ENCODE data around the gene NT5DC3.
"Not testable (repeated sequence)": the region's sequence is repeated elsewhere in the genome, so short reads cannot be mapped to it uniquely, and the experiment has no call there.

Gene NT5DC3

GRCh38 chr12:103813949-103814348, 27.1 kb downstream of the NT5DC3 start:
- Mint-ChIP-seq H3K9me3 (no peaks in the 10 kb centered on the region), H3K36me3 (ENCODE audit: low read depth) (peaks cover 56% of the 10 kb centered on the region), H3K27ac (no peak overlapping the region), H3K4me1 (ENCODE audit: low read depth) (peaks cover 16% of the 10 kb centered on the region), H3K27me3 (no peaks in the 10 kb centered on the region), H3K4me3 (no peak overlapping the region)
- DNase-seq, result no peak

- H3K9me3 Mint-ChIP-seq, result no peaks in the 10 kb centered on the region
- no peak for DNase-seq
- H3K27me3 Mint-ChIP-seq, result no peaks in the 10 kb centered on the region
- H3K4me3 Mint-ChIP-seq, result no peak overlapping the region
- H3K36me3 Mint-ChIP-seq (ENCODE audit: low read depth), result peaks cover 58% of the 10 kb centered on the region
- H3K27ac Mint-ChIP-seq, result no peak overlapping the region
- H3K4me1 Mint-ChIP-seq (ENCODE audit: low read depth), result peaks cover 11% of the 10 kb centered on the region
Measured at GRCh38 chr12:103813426-103813825, 27.6 kb downstream of the NT5DC3 start.

GRCh38 chr12:103812789-103813188, 28.2 kb downstream of the NT5DC3 start:
- peaks cover 62% of the 10 kb centered on the region for H3K36me3 Mint-ChIP-seq (ENCODE audit: low read depth)

GRCh38 chr12:103811791-103812190, 29.2 kb downstream of the NT5DC3 start:
- Mint-ChIP-seq H3K27ac (no peak overlapping the region), H3K9me3 (no peaks in the 10 kb centered on the region), H3K4me1 (ENCODE audit: low read depth) (peaks cover 3% of the 10 kb centered on the region), H3K27me3 (no peaks in the 10 kb centered on the region), H3K36me3 (ENCODE audit: low read depth) (peaks cover 64% of the 10 kb centered on the region), H3K4me3 (no peak overlapping the region)
- DNase-seq, result no peak

More at GRCh38 chr12:103812789-103813188, 28.2 kb downstream of the NT5DC3 start:
- no peaks in the 10 kb centered on the region for H3K9me3 Mint-ChIP-seq
- no peaks in the 10 kb centered on the region for H3K27me3 Mint-ChIP-seq
- DNase-seq, result no peak
- H3K4me3 Mint-ChIP-seq, result no peak overlapping the region
- peaks cover 11% of the 10 kb centered on the region for H3K4me1 Mint-ChIP-seq (ENCODE audit: low read depth)
- no peak overlapping the region for H3K27ac Mint-ChIP-seq

- H3K27me3 Mint-ChIP-seq, result no peaks in the 10 kb centered on the region
- H3K36me3 Mint-ChIP-seq (ENCODE audit: low read depth), result peaks cover 74% of the 10 kb centered on the region
- H3K9me3 Mint-ChIP-seq, result no peaks in the 10 kb centered on the region
- H3K4me3 Mint-ChIP-seq, result no peak overlapping the region
- no peak overlapping the region for H3K27ac Mint-ChIP-seq
- no peaks in the 10 kb centered on the region for H3K4me1 Mint-ChIP-seq (ENCODE audit: low read depth)
- DNase-seq, result no peak
Measured at GRCh38 chr12:103810111-103810510, 30.9 kb downstream of the NT5DC3 start.

- not testable (repeated sequence) for H3K27ac Mint-ChIP-seq; DNase-seq; H3K4me1 Mint-ChIP-seq (ENCODE audit: low read depth); H3K9me3 Mint-ChIP-seq; H3K4me3 Mint-ChIP-seq; H3K27me3 Mint-ChIP-seq
- H3K36me3 Mint-ChIP-seq (ENCODE audit: low read depth), result peaks cover 74% of the 10 kb centered on the region
Measured at GRCh38 chr12:103809639-103810038, 31.4 kb downstream of the NT5DC3 start.

- H3K4me1 Mint-ChIP-seq (ENCODE audit: low read depth), result no peaks in the 10 kb centered on the region
- H3K36me3 Mint-ChIP-seq (ENCODE audit: low read depth), result peaks cover 71% of the 10 kb centered on the region
Measured at GRCh38 chr12:103809154-103809553, 31.9 kb downstream of the NT5DC3 start.

GRCh38 chr12:103808239-103808880, 32.7 kb downstream of the NT5DC3 start:
- Mint-ChIP-seq H3K27me3 (no peaks in the 10 kb centered on the region), H3K9me3 (no peaks in the 10 kb centered on the region), H3K36me3 (ENCODE audit: low read depth) (peaks cover 69% of the 10 kb centered on the region), H3K27ac (no peak overlapping the region), H3K4me1 (ENCODE audit: low read depth) (no peaks in the 10 kb centered on the region), H3K4me3 (no peak overlapping the region)
- DNase-seq, result no peak

More at GRCh38 chr12:103809154-103809553, 31.9 kb downstream of the NT5DC3 start:
- Mint-ChIP-seq H3K9me3 (no peaks in the 10 kb centered on the region), H3K27ac (no peak overlapping the region), H3K27me3 (no peaks in the 10 kb centered on the region), H3K4me3 (no peak overlapping the region)
- no peak for DNase-seq

- peaks cover 66% of the 10 kb centered on the region for H3K36me3 Mint-ChIP-seq (ENCODE audit: low read depth)
- no peaks in the 10 kb centered on the region for H3K9me3 Mint-ChIP-seq
Measured at GRCh38 chr12:103807561-103808238, 33.3 kb downstream of the NT5DC3 start.

GRCh38 chr12:103806803-103807202, 34.2 kb downstream of the NT5DC3 start:
- Mint-ChIP-seq H3K4me3 (no peak overlapping the region), H3K27me3 (no peaks in the 10 kb centered on the region), H3K4me1 (ENCODE audit: low read depth) (no peaks in the 10 kb centered on the region), H3K36me3 (ENCODE audit: low read depth) (peaks cover 67% of the 10 kb centered on the region), H3K27ac (no peak overlapping the region), H3K9me3 (no peaks in the 10 kb centered on the region)
- DNase-seq, result no peak

More at GRCh38 chr12:103807561-103808238, 33.3 kb downstream of the NT5DC3 start:
- DNase-seq, result no peak
- no peaks in the 10 kb centered on the region for H3K27me3 Mint-ChIP-seq
- H3K4me3 Mint-ChIP-seq, result no peak overlapping the region
- H3K27ac Mint-ChIP-seq, result no peak overlapping the region
- no peaks in the 10 kb centered on the region for H3K4me1 Mint-ChIP-seq (ENCODE audit: low read depth)

- H3K4me1 Mint-ChIP-seq (ENCODE audit: low read depth), result no peaks in the 10 kb centered on the region
- H3K27ac Mint-ChIP-seq, result no peak overlapping the region
- no peak for DNase-seq
- H3K27me3 Mint-ChIP-seq, result no peaks in the 10 kb centered on the region
- no peak overlapping the region for H3K4me3 Mint-ChIP-seq
- peaks cover 63% of the 10 kb centered on the region for H3K36me3 Mint-ChIP-seq (ENCODE audit: low read depth)
- no peaks in the 10 kb centered on the region for H3K9me3 Mint-ChIP-seq
Measured at GRCh38 chr12:103805655-103806360, 35.2 kb downstream of the NT5DC3 start.

GRCh38 chr12:103803847-103804246, 37.2 kb downstream of the NT5DC3 start:
- H3K27ac Mint-ChIP-seq, result no peak overlapping the region
- H3K4me3 Mint-ChIP-seq, result no peak overlapping the region
- no peaks in the 10 kb centered on the region for H3K27me3 Mint-ChIP-seq
- no peak for DNase-seq
- peaks cover 59% of the 10 kb centered on the region for H3K36me3 Mint-ChIP-seq (ENCODE audit: low read depth)
- H3K9me3 Mint-ChIP-seq, result peaks cover 3% of the 10 kb centered on the region
- peaks cover 2% of the 10 kb centered on the region for H3K4me1 Mint-ChIP-seq (ENCODE audit: low read depth)

GRCh38 chr12:103802586-103802886, 38.5 kb downstream of the NT5DC3 start:
- no peaks in the 10 kb centered on the region for H3K27me3 Mint-ChIP-seq
- no peak overlapping the region for H3K27ac Mint-ChIP-seq
- H3K9me3 Mint-ChIP-seq, result peaks cover 3% of the 10 kb centered on the region
- peaks cover 64% of the 10 kb centered on the region for H3K36me3 Mint-ChIP-seq (ENCODE audit: low read depth)
- no peak for DNase-seq
- peaks cover 2% of the 10 kb centered on the region for H3K4me1 Mint-ChIP-seq (ENCODE audit: low read depth)
- no peak overlapping the region for H3K4me3 Mint-ChIP-seq

GRCh38 chr12:103801709-103802585, 39.1 kb downstream of the NT5DC3 start:
- Mint-ChIP-seq H3K4me1 (ENCODE audit: low read depth) (peaks cover 2% of the 10 kb centered on the region), H3K27me3 (no peaks in the 10 kb centered on the region), H3K4me3 (no peak overlapping the region), H3K9me3 (peaks cover 3% of the 10 kb centered on the region), H3K27ac (no peak overlapping the region), H3K36me3 (ENCODE audit: low read depth) (peaks cover 68% of the 10 kb centered on the region)
- no peak for DNase-seq
